ENCODE results near the gene TRPM3.

Gene TRPM3

GRCh38 chr9:70798018-70798417 is 323.4 kb downstream of the TRPM3 start:
- TF ChIP-seq, protein P1, sequence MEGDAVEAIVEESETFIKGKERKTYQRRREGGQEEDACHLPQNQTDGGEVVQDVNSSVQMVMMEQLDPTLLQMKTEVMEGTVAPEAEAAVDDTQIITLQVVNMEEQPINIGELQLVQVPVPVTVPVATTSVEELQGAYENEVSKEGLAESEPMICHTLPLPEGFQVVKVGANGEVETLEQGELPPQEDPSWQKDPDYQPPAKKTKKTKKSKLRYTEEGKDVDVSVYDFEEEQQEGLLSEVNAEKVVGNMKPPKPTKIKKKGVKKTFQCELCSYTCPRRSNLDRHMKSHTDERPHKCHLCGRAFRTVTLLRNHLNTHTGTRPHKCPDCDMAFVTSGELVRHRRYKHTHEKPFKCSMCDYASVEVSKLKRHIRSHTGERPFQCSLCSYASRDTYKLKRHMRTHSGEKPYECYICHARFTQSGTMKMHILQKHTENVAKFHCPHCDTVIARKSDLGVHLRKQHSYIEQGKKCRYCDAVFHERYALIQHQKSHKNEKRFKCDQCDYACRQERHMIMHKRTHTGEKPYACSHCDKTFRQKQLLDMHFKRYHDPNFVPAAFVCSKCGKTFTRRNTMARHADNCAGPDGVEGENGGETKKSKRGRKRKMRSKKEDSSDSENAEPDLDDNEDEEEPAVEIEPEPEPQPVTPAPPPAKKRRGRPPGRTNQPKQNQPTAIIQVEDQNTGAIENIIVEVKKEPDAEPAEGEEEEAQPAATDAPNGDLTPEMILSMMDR (IDR thresholded peaks at IDR 0.05) = no peak
- H2AFZ ChIP-seq = no peak overlapping the region
- no peak overlapping the region for H3K27ac ChIP-seq
- H3K9ac ChIP-seq = no peak overlapping the region
- no peak overlapping the region for H3K4me3 ChIP-seq (ENCODE audit: low read depth, low read length)
- no peak overlapping the region for H3K4me2 ChIP-seq (ENCODE audit: low read length)
- no peaks in the 10 kb centered on the region for H3K4me1 ChIP-seq
- H3K36me3 ChIP-seq (ENCODE audit: control insufficient read depth, insufficient read depth, low read length) = no peaks in the 10 kb centered on the region
- no peaks in the 10 kb centered on the region for H3K9me3 ChIP-seq (ENCODE audit: control insufficient read depth, low read length)
- H3K27me3 ChIP-seq (ENCODE audit: control insufficient read depth, insufficient read depth, low read length) = no peaks in the 10 kb centered on the region
- no peaks in the 10 kb centered on the region for H3K79me2 ChIP-seq

DNA sequence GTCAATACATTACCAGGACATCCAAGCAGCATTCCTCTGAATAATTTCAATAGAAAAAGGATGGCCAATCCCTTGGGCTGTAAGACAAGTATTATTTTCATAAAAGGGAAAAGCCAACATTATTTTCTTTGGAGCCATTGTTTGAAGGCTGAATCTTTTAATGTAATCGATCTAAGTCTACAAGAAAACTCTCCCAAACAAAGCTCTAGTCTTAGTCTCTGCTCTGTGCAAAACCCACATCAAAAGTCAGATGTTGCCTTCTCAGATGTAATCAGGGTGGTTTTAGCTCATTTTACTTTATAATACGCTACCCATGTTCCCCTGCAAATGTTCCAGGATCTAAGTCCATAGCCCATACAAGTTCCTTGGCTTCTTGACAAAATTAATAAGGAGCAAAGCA is 325.6 kb downstream of the TRPM3 start:
- H3K36me3 ChIP-seq (ENCODE audit: control insufficient read depth, insufficient read depth, low read length) = no peaks in the 10 kb centered on the region
- no peaks in the 10 kb centered on the region for H3K79me2 ChIP-seq
- no peak overlapping the region for H3K27ac ChIP-seq
- H3K9me3 ChIP-seq (ENCODE audit: control insufficient read depth, low read length) = no peaks in the 10 kb centered on the region
- no peak overlapping the region for H3K9ac ChIP-seq
- H3K4me2 ChIP-seq (ENCODE audit: low read length) = no peak overlapping the region
- no peak overlapping the region for H3K4me3 ChIP-seq (ENCODE audit: low read depth, low read length)
- TF ChIP-seq, protein P1 (IDR thresholded peaks at IDR 0.05) = no peak
- H2AFZ ChIP-seq = no peak overlapping the region
- H3K4me1 ChIP-seq = no peaks in the 10 kb centered on the region
- H3K27me3 ChIP-seq (ENCODE audit: control insufficient read depth, insufficient read depth, low read length) = no peaks in the 10 kb centered on the region

GRCh38 chr9:70792796-70793195 is 328.6 kb downstream of the TRPM3 start:
- H3K9me3 ChIP-seq (ENCODE audit: control insufficient read depth, low read length) = no peaks in the 10 kb centered on the region
- no peaks in the 10 kb centered on the region for H3K79me2 ChIP-seq
- H3K4me2 ChIP-seq (ENCODE audit: low read length) = no peak overlapping the region
- TF ChIP-seq, protein P1 (IDR thresholded peaks at IDR 0.05) = no peak
- no peaks in the 10 kb centered on the region for H3K36me3 ChIP-seq (ENCODE audit: control insufficient read depth, insufficient read depth, low read length)
- H2AFZ ChIP-seq = no peak overlapping the region
- no peaks in the 10 kb centered on the region for H3K27me3 ChIP-seq (ENCODE audit: control insufficient read depth, insufficient read depth, low read length)
- H3K27ac ChIP-seq = no peak overlapping the region
- H3K4me1 ChIP-seq = no peaks in the 10 kb centered on the region
- H3K9ac ChIP-seq = no peak overlapping the region
- H3K4me3 ChIP-seq (ENCODE audit: low read depth, low read length) = no peak overlapping the region

- Histone ChIP-seq H3K27ac (no peak overlapping the region), H3K36me3 (ENCODE audit: control insufficient read depth, insufficient read depth, low read length) (no peaks in the 10 kb centered on the region), H2AFZ (no peak overlapping the region), H3K4me2 (ENCODE audit: low read length) (no peak overlapping the region), H3K4me3 (ENCODE audit: low read depth, low read length) (no peak overlapping the region), H3K9ac (no peak overlapping the region), H3K9me3 (ENCODE audit: control insufficient read depth, low read length) (no peaks in the 10 kb centered on the region), H3K79me2 (no peaks in the 10 kb centered on the region), H3K27me3 (ENCODE audit: control insufficient read depth, insufficient read depth, low read length) (no peaks in the 10 kb centered on the region), H3K4me1 (no peaks in the 10 kb centered on the region)
- TF ChIP-seq, protein P1 (IDR thresholded peaks at IDR 0.05) = no peak
Measured at GRCh38 chr9:70791936-70792335, 329.5 kb downstream of the TRPM3 start.

- TF ChIP-seq, protein P1 (IDR thresholded peaks at IDR 0.05) = no peak
- Histone ChIP-seq H3K27ac (no peak overlapping the region), H3K27me3 (ENCODE audit: control insufficient read depth, insufficient read depth, low read length) (no peaks in the 10 kb centered on the region), H3K9ac (no peak overlapping the region), H3K4me1 (no peaks in the 10 kb centered on the region), H2AFZ (no peak overlapping the region), H3K9me3 (ENCODE audit: control insufficient read depth, low read length) (no peaks in the 10 kb centered on the region), H3K4me3 (ENCODE audit: low read depth, low read length) (no peak overlapping the region), H3K79me2 (no peaks in the 10 kb centered on the region), H3K36me3 (ENCODE audit: control insufficient read depth, insufficient read depth, low read length) (no peaks in the 10 kb centered on the region), H3K4me2 (ENCODE audit: low read length) (no peak overlapping the region)
Measured at GRCh38 chr9:70789086-70789485, 332.3 kb downstream of the TRPM3 start.
